ENCODE measurements around the gene SYT15. TPM values are rescaled to one million over a fixed set of nuclear protein-coding genes. Genes with fewer than 3 reads are reported as not detected.

The SYT15 gene
- total and polyA plus RNA-seq, 2 donors (not counting 1 experiment from before 2014, with no cell fraction given), result 0.18 to 0.94 TPM

DNA sequence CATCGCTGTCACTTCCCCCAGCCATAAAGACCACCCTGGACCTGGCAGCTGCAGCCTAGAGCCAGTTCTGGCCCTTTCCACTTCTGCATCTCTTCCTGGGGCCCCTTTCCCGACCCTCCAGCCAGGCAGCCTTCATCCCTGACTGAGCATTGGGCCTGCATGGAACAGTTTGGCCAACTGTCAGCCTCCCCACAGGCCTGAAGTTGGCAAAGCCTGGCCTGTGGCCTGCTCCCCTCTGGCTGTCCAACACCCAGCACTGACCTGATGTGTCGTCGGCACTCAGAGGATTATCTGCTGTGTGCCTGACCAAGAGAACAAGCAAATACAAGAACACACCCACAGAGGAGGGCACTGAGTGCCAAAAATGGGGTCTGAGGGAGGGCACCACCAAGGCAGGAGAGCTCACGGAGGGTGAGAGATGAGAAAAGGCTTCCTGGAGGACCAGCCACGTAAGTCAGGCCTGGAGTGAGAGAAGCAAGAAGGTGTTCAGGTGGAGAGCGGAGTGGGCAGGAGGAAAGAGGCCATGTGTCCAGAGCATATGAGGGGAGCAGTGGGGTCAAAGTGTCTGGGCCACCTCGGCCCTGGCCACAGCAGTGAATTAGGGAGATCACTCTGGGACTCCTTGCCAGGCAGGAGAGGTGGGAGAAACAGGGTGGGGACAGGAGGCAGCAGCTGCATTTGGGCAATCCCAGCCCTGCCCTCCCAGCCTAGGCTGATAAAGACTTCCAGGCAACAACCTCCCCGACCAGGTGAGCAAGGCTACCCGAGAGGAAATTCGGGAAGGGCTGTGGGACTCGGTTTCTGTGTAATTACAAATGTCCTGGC is 27.0 kb upstream of the SYT15 start:
- DNase-seq, result no peak
- TF ChIP-seq EZH2 (IDR thresholded peaks at IDR 0.05; ENCODE audit: borderline replicate concordance, insufficient read depth, low read depth, low read length, poor library complexity, severe bottlenecking), result no peak
- TF ChIP-seq, protein P1, sequence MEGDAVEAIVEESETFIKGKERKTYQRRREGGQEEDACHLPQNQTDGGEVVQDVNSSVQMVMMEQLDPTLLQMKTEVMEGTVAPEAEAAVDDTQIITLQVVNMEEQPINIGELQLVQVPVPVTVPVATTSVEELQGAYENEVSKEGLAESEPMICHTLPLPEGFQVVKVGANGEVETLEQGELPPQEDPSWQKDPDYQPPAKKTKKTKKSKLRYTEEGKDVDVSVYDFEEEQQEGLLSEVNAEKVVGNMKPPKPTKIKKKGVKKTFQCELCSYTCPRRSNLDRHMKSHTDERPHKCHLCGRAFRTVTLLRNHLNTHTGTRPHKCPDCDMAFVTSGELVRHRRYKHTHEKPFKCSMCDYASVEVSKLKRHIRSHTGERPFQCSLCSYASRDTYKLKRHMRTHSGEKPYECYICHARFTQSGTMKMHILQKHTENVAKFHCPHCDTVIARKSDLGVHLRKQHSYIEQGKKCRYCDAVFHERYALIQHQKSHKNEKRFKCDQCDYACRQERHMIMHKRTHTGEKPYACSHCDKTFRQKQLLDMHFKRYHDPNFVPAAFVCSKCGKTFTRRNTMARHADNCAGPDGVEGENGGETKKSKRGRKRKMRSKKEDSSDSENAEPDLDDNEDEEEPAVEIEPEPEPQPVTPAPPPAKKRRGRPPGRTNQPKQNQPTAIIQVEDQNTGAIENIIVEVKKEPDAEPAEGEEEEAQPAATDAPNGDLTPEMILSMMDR (IDR thresholded peaks at IDR 0.05), result no peak
- ATAC-seq (ENCODE audit: low read depth), result no peak
- no peaks in the 10 kb centered on the region for H3K9me3 Mint-ChIP-seq (ENCODE audit: insufficient read depth)
- intact Hi-C loops (cut with micrococcal nuclease), result no loop called here
- Histone ChIP-seq H3K9me3 (ENCODE audit: control extremely low read depth in 1 of 3, control insufficient read depth in 2 of 3, insufficient read depth in 1 of 3, low read length in 2 of 3) (no peaks in the 10 kb centered on the region), H3K4me2 (replicated peaks; ENCODE audit: low read depth, low read length, poor library complexity, severe bottlenecking) (no peak overlapping the region), H3K4me3 (ENCODE audit: control extremely low read depth in 1 of 5, extremely low read depth in 1 of 5, insufficient read depth in 1 of 5, low read depth in 2 of 5, low read length in 4 of 5) (no peak overlapping the region), H3K4me1 (ENCODE audit: control insufficient read depth in 2 of 2, insufficient read depth in 2 of 2, low read length in 2 of 2) (peaks cover 6 to 9% of the 10 kb centered on the region in 2 donors), H2AFZ (ENCODE audit: insufficient read depth, low read depth, low read length, poor library complexity, severe bottlenecking) (no peak overlapping the region), H3K27ac (ENCODE audit: low read length in 2 of 2) (no peak overlapping the region), H3K36me3 (replicated peaks in 1 of 2; ENCODE audit: control extremely low read depth in 1 of 2, control insufficient read depth in 1 of 2, extremely low read depth in 1 of 2, insufficient read depth in 2 of 2, low read length in 1 of 2) (no peaks in the 10 kb centered on the region), H3K79me2 (ENCODE audit: control insufficient read depth, insufficient read depth, low read length) (no peaks in the 10 kb centered on the region), H4K20me1 (ENCODE audit: control insufficient read depth, insufficient read depth, low read length, poor library complexity, severe bottlenecking) (no peaks in the 10 kb centered on the region), H3K27me3 (replicated peaks in 1 of 4; ENCODE audit: control extremely low read depth in 1 of 4, control insufficient read depth in 3 of 4, insufficient read depth in 4 of 4, low read length in 3 of 4) (peaks cover 0 to 16% (median 5%) of the 10 kb centered on the region in 4 experiments), H3K9ac (ENCODE audit: low read length) (no peak overlapping the region)
- no peak overlapping the region for H3K27ac Mint-ChIP-seq
- 81% methylated on average over 10 of the region's 12 CpGs for WGBS (ENCODE audit: insufficient coverage)
- H3K4me3 Mint-ChIP-seq, result no peak overlapping the region
- POLR2A ChIA-PET, result no interaction called here
- H3K4me1 Mint-ChIP-seq, result peaks cover 9% of the 10 kb centered on the region
- CTCF ChIA-PET, result no interaction called here
- H3K27me3 Mint-ChIP-seq, result peaks cover 15% of the 10 kb centered on the region

- Mint-ChIP-seq H3K4me1 (peaks cover 15% of the 10 kb centered on the region), H3K9me3 (ENCODE audit: insufficient read depth) (no peaks in the 10 kb centered on the region), H3K4me3 (no peak overlapping the region), H3K27ac (no peak overlapping the region), H3K27me3 (peaks cover 15% of the 10 kb centered on the region)
- Histone ChIP-seq H3K79me2 (ENCODE audit: control insufficient read depth, insufficient read depth, low read length) (no peaks in the 10 kb centered on the region), H4K20me1 (ENCODE audit: control insufficient read depth, insufficient read depth, low read length, poor library complexity, severe bottlenecking) (no peaks in the 10 kb centered on the region), H3K9ac (ENCODE audit: low read length) (no peak overlapping the region), H2AFZ (ENCODE audit: insufficient read depth, low read depth, low read length, poor library complexity, severe bottlenecking) (no peak overlapping the region), H3K9me3 (ENCODE audit: control extremely low read depth in 1 of 3, control insufficient read depth in 2 of 3, insufficient read depth in 1 of 3, low read length in 2 of 3) (peaks cover 0 to 4% (median 0%) of the 10 kb centered on the region in 3 donors), H3K4me3 (ENCODE audit: control extremely low read depth in 1 of 5, extremely low read depth in 1 of 5, insufficient read depth in 1 of 5, low read depth in 2 of 5, low read length in 4 of 5) (no peak overlapping the region), H3K4me1 (ENCODE audit: control insufficient read depth in 2 of 2, insufficient read depth in 2 of 2, low read length in 2 of 2) (peaks cover 9 to 12% of the 10 kb centered on the region in 2 donors), H3K36me3 (replicated peaks in 1 of 2; ENCODE audit: control extremely low read depth in 1 of 2, control insufficient read depth in 1 of 2, extremely low read depth in 1 of 2, insufficient read depth in 2 of 2, low read length in 1 of 2) (no peaks in the 10 kb centered on the region), H3K27ac (ENCODE audit: low read length in 2 of 2) (no peak overlapping the region), H3K4me2 (replicated peaks; ENCODE audit: low read depth, low read length, poor library complexity, severe bottlenecking) (no peak overlapping the region), H3K27me3 (replicated peaks in 1 of 4; ENCODE audit: control extremely low read depth in 1 of 4, control insufficient read depth in 3 of 4, insufficient read depth in 4 of 4, low read length in 3 of 4) (peaks cover 0 to 24% (median 10%) of the 10 kb centered on the region in 4 experiments)
- no peak for TF ChIP-seq EZH2 (IDR thresholded peaks at IDR 0.05; ENCODE audit: borderline replicate concordance, insufficient read depth, low read depth, low read length, poor library complexity, severe bottlenecking)
- TF ChIP-seq, protein P1 (IDR thresholded peaks at IDR 0.05), result no peak
- ChIA-PET POLR2A (no interaction called here), CTCF (no interaction called here)
- intact Hi-C loops (cut with micrococcal nuclease), result no loop called here
- ATAC-seq (ENCODE audit: low read depth) (no peak), DNase-seq (no peak)
- 90% methylated on average over 10 of the region's 10 CpGs for WGBS (ENCODE audit: insufficient coverage)
These were observed 26.2 kb upstream of the SYT15 start for GRCh38 chr10:46552526-46553237.
